ENCODE results near the gene NR1D2.

NR1D2 gene

GRCh38 chr3:23916886-23917678 lies 28.0 kb upstream of the NR1D2 start, which contains the start of the genes NKIRAS1 and RPL15 (continued):
- TF ChIP-seq BCL6B (tag by site-specific recombination; IDR thresholded peaks at IDR 0.05) (0 out of 2 replicates have a peak, but pooled peaks have one; percentile 39), ZNF48 (tag by site-specific recombination; IDR thresholded peaks at IDR 0.05) (no peak), ZNF76 (tag by site-specific recombination; IDR thresholded peaks at IDR 0.05; ENCODE audit: borderline replicate concordance, low read depth) (peak; percentile 98), SP2 (tag by site-specific recombination; IDR thresholded peaks at IDR 0.05) (peak; percentile 88), ZNF2 (tag by site-specific recombination; IDR thresholded peaks at IDR 0.05) (peak; percentile 95), SCRT1 (tag by site-specific recombination; IDR thresholded peaks at IDR 0.05; ENCODE audit: borderline replicate concordance) (peak; percentile 64; the same call in 1 of the 2 replicates), ZNF394 (tag by site-specific recombination; IDR thresholded peaks at IDR 0.05; ENCODE audit: borderline replicate concordance) (peak; percentile 81), ZNF19 (tag by site-specific recombination; IDR thresholded peaks at IDR 0.05; ENCODE audit: low read depth) (no peak), PRDM1 (tag by site-specific recombination; IDR thresholded peaks at IDR 0.05) (no peak), ZNF391 (tag by site-specific recombination; IDR thresholded peaks at IDR 0.05; ENCODE audit: borderline replicate concordance, low read depth) (peak; percentile 93; the same call in 1 of the 2 replicates), ZNF16 (tag by site-specific recombination; IDR thresholded peaks at IDR 0.05; ENCODE audit: low read depth) (no peak), ZNF266 (tag by site-specific recombination; IDR thresholded peaks at IDR 0.05; ENCODE audit: low read depth) (no peak), OSR2 (tag by site-specific recombination; IDR thresholded peaks at IDR 0.05) (no peak), TRIM28 (IDR thresholded peaks at IDR 0.05; ENCODE audit: borderline replicate concordance, low read length) (peak; percentile 51; the same call in 1 of the 2 replicates), ZNF843 (tag by site-specific recombination; IDR thresholded peaks at IDR 0.05) (peak; percentile 80; the same call in 1 of the 2 replicates), ZBTB26 (tag by site-specific recombination; optimal IDR thresholded peaks at IDR 0.05) (peak; percentile 60), SP7 (tag by site-specific recombination; IDR thresholded peaks at IDR 0.05) (peak; percentile 93), PRDM4 (tag by site-specific recombination; IDR thresholded peaks at IDR 0.05) (peak; percentile 64), ZNF23 (tag by site-specific recombination; IDR thresholded peaks at IDR 0.05; ENCODE audit: borderline replicate concordance) (no peak), ZNF174 (tag by site-specific recombination; IDR thresholded peaks at IDR 0.05) (no peak), ZNF654 (tag by site-specific recombination; IDR thresholded peaks at IDR 0.05; ENCODE audit: low read depth) (no peak), SETDB1 (IDR thresholded peaks at IDR 0.05; ENCODE audit: insufficient read length, low read length) (no peak), ZNF549 (tag by site-specific recombination; IDR thresholded peaks at IDR 0.05) (no peak), ZNF341 (tag by site-specific recombination; IDR thresholded peaks at IDR 0.05; ENCODE audit: low read depth) (peak; percentile 87), ZNF530 (tag by site-specific recombination; IDR thresholded peaks at IDR 0.05; ENCODE audit: low read depth) (no peak), ZNF555 (tag by site-specific recombination; conservative IDR thresholded peaks at IDR 0.05) (no peak), KLF8 (tag by site-specific recombination; IDR thresholded peaks at IDR 0.05) (peak; percentile 90), ZNF221 (tag by site-specific recombination; IDR thresholded peaks at IDR 0.05; ENCODE audit: borderline replicate concordance) (no peak)
- TF ChIP-seq, protein P1, sequence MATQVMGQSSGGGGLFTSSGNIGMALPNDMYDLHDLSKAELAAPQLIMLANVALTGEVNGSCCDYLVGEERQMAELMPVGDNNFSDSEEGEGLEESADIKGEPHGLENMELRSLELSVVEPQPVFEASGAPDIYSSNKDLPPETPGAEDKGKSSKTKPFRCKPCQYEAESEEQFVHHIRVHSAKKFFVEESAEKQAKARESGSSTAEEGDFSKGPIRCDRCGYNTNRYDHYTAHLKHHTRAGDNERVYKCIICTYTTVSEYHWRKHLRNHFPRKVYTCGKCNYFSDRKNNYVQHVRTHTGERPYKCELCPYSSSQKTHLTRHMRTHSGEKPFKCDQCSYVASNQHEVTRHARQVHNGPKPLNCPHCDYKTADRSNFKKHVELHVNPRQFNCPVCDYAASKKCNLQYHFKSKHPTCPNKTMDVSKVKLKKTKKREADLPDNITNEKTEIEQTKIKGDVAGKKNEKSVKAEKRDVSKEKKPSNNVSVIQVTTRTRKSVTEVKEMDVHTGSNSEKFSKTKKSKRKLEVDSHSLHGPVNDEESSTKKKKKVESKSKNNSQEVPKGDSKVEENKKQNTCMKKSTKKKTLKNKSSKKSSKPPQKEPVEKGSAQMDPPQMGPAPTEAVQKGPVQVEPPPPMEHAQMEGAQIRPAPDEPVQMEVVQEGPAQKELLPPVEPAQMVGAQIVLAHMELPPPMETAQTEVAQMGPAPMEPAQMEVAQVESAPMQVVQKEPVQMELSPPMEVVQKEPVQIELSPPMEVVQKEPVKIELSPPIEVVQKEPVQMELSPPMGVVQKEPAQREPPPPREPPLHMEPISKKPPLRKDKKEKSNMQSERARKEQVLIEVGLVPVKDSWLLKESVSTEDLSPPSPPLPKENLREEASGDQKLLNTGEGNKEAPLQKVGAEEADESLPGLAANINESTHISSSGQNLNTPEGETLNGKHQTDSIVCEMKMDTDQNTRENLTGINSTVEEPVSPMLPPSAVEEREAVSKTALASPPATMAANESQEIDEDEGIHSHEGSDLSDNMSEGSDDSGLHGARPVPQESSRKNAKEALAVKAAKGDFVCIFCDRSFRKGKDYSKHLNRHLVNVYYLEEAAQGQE (tag by site-specific recombination; IDR thresholded peaks at IDR 0.05) = peak; percentile 54; the same call in 1 of the 2 replicates
- TF ChIP-seq, protein P2, sequence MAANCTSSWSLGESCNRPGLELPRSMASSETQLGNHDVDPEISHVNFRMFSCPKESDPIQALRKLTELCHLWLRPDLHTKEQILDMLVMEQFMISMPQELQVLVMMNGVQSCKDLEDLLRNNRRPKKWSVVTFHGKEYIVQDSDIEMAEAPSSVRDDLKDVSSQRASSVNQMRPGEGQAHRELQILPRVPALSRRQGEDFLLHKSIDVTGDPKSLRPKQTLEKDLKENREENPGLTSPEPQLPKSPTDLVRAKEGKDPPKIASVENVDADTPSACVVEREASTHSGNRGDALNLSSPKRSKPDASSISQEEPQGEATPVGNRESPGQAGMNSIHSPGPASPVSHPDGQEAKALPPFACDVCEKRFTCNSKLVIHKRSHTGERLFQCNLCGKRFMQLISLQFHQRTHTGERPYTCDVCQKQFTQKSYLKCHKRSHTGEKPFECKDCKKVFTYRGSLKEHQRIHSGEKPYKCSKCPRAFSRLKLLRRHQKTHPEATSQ (tag by site-specific recombination; IDR thresholded peaks at IDR 0.05) = peak; percentile 87; the same call in 1 of the 2 replicates

Data from HEK293 (cell line).